BJ (cell line): Measurements from ENCODE around the gene ROR1. TPM values are rescaled to one million over a fixed set of nuclear protein-coding genes. Genes with fewer than 3 reads are reported as not detected.
"Not testable (repeated sequence)": the region's sequence is repeated elsewhere in the genome, so short reads cannot be mapped to it uniquely, and the experiment has no call there.

Source experiments
- CTCF ChIA-PET: fragments of 350-600 bp; formaldehyde crosslinking; extraction: SDS; loops from one replicate; lab custom pipeline; 2021; ENCODE audit warnings: antibody characterized with exemption, inconsistent platforms; lab: Yijun Ruan, JAX
- POLR2A ChIA-PET: fragments of 300-600 bp; sonication (Branson Sonifier 250); formaldehyde crosslinking; extraction: SDS; loops from one replicate; lab custom pipeline; 2021; ENCODE audit warnings: antibody characterized with exemption; lab: Charles Lee
- DNase-seq: peaks from one replicate; pipeline ENCODE4 v3.0.0-alpha.2; 2011; ENCODE audit warnings: low read depth
- H3K27me3 ChIP-seq: 2 replicates; pipeline ENCODE4 v1.6.0; 2011; ENCODE audit warnings: low read length; ENCODE audit not compliant: control insufficient read depth, insufficient read depth
- H3K36me3 ChIP-seq: 2 replicates; pipeline ENCODE4 v1.5.1; 2011; ENCODE audit warnings: low read length; ENCODE audit not compliant: control insufficient read depth, insufficient read depth
- H3K4me3 ChIP-seq: 2 replicates; pipeline ENCODE4 v1.5.1; 2011; ENCODE audit warnings: low read depth, mild to moderate bottlenecking, control low read depth, low read length
- polyA plus RNA-seq: library from polyadenylated mRNA; depleted of rRNA; stranded (reverse); fragments of >200 nt; gene quantifications from 2 replicates; pipeline ENCODE4 v1.2.3, GENCODE V29; 2011
- TF ChIP-seq, protein P1 (sequence below): IDR thresholded peaks from 2 replicates; pipeline ENCODE4 v1.5.1; 2011; ENCODE audit warnings: low read depth, mild to moderate bottlenecking, control low read depth, inconsistent platforms, low read length, moderate library complexity; ENCODE audit not compliant: insufficient read depth

Gene ROR1
- polyA plus RNA-seq, 1 experiment: 4.6 TPM

DNA sequence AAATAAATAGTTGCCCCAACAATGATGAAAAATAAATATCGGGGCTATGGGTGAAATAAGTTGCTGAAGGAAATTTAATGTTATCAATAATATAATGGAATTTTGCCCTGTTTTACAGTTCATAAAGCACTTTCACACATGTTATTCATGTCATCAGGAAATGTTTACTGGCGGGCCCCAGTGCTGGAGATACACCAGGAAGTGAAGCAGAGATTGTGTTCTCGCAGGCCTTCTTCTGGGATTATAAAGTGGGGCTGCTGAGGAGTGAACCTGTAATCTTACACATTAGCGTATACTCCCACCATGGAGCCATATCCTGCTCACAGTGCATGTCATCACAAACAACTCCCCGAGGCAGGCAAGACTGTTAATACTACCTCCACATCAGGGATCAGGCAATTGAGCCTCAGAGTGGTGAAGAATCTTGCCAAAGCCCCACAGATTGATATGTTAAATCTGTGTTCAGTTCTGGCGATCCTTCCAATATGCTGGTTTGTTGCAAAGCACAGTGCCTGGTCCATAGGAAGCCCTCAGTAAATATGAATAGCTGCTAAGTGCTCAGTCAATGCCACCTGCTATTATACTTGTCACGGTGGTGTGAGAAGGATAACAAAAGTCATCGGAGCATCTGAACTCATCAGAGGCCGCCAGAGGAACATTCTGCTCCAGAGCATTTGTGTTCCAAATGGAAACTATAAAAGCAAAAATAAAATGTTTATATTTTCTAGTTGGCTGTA, 325.2 kb downstream of the ROR1 start:
- DNase-seq: no peak
- no peaks in the 10 kb centered on the region for H3K36me3 ChIP-seq
- CTCF ChIA-PET: no interaction called here
- no peak overlapping the region for H3K4me3 ChIP-seq
- no peaks in the 10 kb centered on the region for H3K27me3 ChIP-seq
- TF ChIP-seq, protein P1, sequence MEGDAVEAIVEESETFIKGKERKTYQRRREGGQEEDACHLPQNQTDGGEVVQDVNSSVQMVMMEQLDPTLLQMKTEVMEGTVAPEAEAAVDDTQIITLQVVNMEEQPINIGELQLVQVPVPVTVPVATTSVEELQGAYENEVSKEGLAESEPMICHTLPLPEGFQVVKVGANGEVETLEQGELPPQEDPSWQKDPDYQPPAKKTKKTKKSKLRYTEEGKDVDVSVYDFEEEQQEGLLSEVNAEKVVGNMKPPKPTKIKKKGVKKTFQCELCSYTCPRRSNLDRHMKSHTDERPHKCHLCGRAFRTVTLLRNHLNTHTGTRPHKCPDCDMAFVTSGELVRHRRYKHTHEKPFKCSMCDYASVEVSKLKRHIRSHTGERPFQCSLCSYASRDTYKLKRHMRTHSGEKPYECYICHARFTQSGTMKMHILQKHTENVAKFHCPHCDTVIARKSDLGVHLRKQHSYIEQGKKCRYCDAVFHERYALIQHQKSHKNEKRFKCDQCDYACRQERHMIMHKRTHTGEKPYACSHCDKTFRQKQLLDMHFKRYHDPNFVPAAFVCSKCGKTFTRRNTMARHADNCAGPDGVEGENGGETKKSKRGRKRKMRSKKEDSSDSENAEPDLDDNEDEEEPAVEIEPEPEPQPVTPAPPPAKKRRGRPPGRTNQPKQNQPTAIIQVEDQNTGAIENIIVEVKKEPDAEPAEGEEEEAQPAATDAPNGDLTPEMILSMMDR: no peak
- POLR2A ChIA-PET: no interaction called here

DNA sequence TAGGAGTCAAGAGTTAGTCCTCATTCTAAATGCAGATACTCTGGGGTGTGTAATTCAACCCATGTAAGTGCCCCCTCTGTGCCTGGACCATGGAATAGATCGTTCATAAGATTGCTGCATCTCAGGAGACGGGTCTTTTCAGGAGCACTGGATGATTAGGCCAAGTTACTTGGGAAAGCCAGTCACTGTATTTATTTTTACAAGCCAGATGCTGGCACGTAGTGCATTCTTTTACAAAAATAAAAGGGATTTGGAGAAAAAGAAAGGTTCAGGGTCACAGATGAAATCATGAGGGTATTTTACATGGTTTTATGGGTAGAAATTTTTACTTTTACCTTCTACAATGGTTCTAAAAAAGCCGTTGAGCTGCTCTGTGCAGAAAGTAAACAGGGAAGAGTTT, 327.0 kb downstream of the ROR1 start:
- Histone ChIP-seq H3K36me3 (no peaks in the 10 kb centered on the region), H3K4me3 (no peak overlapping the region), H3K27me3 (no peaks in the 10 kb centered on the region)
- peak; percentile 13 for DNase-seq
- TF ChIP-seq, protein P1: no peak
- ChIA-PET CTCF (interaction anchor here (1.1 to 1.6 kb wide), 3 partner anchors 9 to 21 kb away, joined by 4 to 6 read pairs (median 4); no protein-coding TSS in a partner anchor), POLR2A (no interaction called here)

DNA sequence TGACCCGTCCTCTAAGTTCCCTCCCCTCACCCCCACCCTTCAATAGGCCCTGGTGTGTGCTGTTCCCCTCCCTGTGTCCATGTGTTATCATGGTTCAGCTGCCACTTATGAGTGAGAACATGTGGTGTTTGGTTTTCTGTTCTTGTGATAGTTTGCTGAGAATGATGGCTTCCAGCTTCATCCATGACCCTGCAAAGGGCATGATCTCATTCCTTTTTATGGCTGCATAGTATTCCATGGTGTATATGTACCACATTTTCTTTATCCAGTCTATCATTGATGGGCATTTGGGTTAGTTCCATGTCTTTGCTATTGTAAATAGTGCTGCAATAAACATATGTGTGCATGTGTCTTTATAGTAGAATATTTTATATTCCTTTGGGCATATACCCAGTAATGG, 330.8 kb downstream of the ROR1 start:
- H3K27me3 ChIP-seq, POLR2A ChIA-PET, DNase-seq, CTCF ChIA-PET, H3K4me3 ChIP-seq, H3K36me3 ChIP-seq: not testable (repeated sequence)

DNA sequence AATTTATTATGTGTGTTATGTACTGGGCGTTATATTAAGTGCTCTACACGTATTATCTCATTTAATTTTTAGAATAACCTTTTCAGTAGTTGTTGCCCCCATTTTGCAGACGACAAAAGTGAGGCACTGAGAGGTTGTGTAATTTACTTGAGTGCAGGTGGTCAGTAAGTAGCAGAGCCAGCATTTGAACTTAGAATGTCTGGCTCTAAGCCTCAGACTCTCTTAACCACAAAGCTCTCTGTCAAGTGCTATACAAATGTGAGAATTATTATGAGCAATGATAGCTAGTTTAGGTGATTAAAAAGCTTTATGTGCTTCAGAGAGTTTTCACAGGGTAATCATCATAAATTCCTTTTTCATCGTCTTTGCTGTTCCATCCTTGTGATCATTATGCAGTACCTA, 333.3 kb downstream of the ROR1 start:
- Histone ChIP-seq H3K4me3 (no peak overlapping the region), H3K27me3 (no peaks in the 10 kb centered on the region), H3K36me3 (no peaks in the 10 kb centered on the region)
- no peak for DNase-seq
- POLR2A ChIA-PET: no interaction called here
- CTCF ChIA-PET: no interaction called here
- TF ChIP-seq, protein P1: no peak

DNA sequence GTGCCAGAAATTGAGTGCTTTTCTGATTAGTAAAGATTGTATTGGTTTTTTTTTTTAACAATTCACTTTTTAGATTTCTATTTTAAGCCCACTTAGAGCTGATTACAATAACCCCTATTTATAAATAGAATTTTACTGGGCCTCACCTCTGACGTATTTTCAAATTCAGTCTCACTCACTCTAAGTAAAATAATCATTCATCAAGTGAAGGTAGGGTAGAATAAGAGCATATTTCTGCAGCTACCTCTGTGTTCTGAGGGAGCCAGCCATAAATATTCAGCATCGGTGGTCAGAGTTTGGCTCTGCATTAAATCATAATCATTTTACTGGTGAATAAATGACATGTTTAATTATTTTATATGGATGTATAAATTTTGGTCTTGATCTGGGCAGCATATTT, 333.8 kb downstream of the ROR1 start:
- no peak overlapping the region for H3K4me3 ChIP-seq
- no peaks in the 10 kb centered on the region for H3K36me3 ChIP-seq
- TF ChIP-seq, protein P1: no peak
- POLR2A ChIA-PET: no interaction called here
- CTCF ChIA-PET: interaction anchor here (1.2 kb wide), 1 partner anchor 10 kb away, joined by 4 read pairs; no protein-coding TSS in a partner anchor
- no peak for DNase-seq
- H3K27me3 ChIP-seq: no peaks in the 10 kb centered on the region
